GM12891 (cell line): ENCODE data around the gene MRPL55.
"Not testable (repeated sequence)": the region's sequence is repeated elsewhere in the genome, so short reads cannot be mapped to it uniquely, and the experiment has no call there.

Experiments
- DNase-seq: peaks from one replicate; pipeline ENCODE4 v3.0.0; 2011; ENCODE audit warnings: low spot score; ENCODE audit not compliant: insufficient read length
- FAIRE-seq: peaks from 2 replicates; lab custom pipeline; 2011; peaks lifted over from hg19 to GRCh38; lab: Jason Lieb, UNC
- PAX5 ChIP-seq: IDR thresholded peaks from 2 replicates; pipeline ENCODE4 v1.6.1; 2011; ENCODE audit warnings: low read length, moderate library complexity, mild to moderate bottlenecking; ENCODE audit not compliant: insufficient read depth, severe bottlenecking
- POLR2A ChIP-seq: IDR thresholded peaks from 2 replicates; pipeline ENCODE4 v1.6.1; 2011; ENCODE audit warnings: low read depth, low read length, control low read depth
- POLR2AphosphoS5 ChIP-seq: IDR thresholded peaks from 2 replicates; pipeline ENCODE4 v1.6.1; 2011; ENCODE audit warnings: low read depth, low read length, control low read depth
- POU2F2 ChIP-seq: IDR thresholded peaks from 2 replicates; pipeline ENCODE4 v1.6.1; 2011; ENCODE audit warnings: low read depth, mild to moderate bottlenecking, control low read depth, low read length, moderate library complexity
- SPI1 ChIP-seq: IDR thresholded peaks from 2 replicates; pipeline ENCODE4 v1.6.1; 2011; ENCODE audit warnings: low read depth, low read length, control low read depth
- TAF1 ChIP-seq: IDR thresholded peaks from 2 replicates; pipeline ENCODE4 v1.6.1; 2011; ENCODE audit warnings: low read depth, low read length, control low read depth

MRPL55 gene

GRCh38 chr1:228122921-228123441 lies 13.9 kb upstream of the MRPL55 start:
- no peak for FAIRE-seq
- DNase-seq: no peak
- TF ChIP-seq POLR2A: no peak
- no peak for TF ChIP-seq POLR2AphosphoS5
- no peak for TF ChIP-seq PAX5
- TF ChIP-seq TAF1: no peak
- no peak for TF ChIP-seq POU2F2

- no peak for DNase-seq
- FAIRE-seq: peak; percentile 43
- TF ChIP-seq POLR2A (no peak), SPI1 (peak; percentile 60)
Observed at GRCh38 chr1:228120857-228121489, 11.9 kb upstream of the MRPL55 start.

GRCh38 chr1:228120351-228120750 lies 11.3 kb upstream of the MRPL55 start:
- no peak for TF ChIP-seq SPI1
- no peak for TF ChIP-seq TAF1
- no peak for TF ChIP-seq POLR2A
- no peak for TF ChIP-seq PAX5
- TF ChIP-seq POLR2AphosphoS5: no peak
- no peak for TF ChIP-seq POU2F2
- FAIRE-seq (no peak), DNase-seq (no peak)

- DNase-seq: no peak
- no peak for FAIRE-seq
- TF ChIP-seq POLR2A: no peak
- no peak for TF ChIP-seq SPI1
- TF ChIP-seq POLR2AphosphoS5: no peak
- TF ChIP-seq TAF1: no peak
- TF ChIP-seq POU2F2: no peak
- no peak for TF ChIP-seq PAX5
Observed at GRCh38 chr1:228118040-228118439, 8.9 kb upstream of the MRPL55 start.

GRCh38 chr1:228117335-228117734 lies 8.2 kb upstream of the MRPL55 start:
- DNase-seq (no peak), FAIRE-seq (no peak)
- TF ChIP-seq SPI1 (no peak), PAX5 (no peak), POU2F2 (no peak), POLR2A (no peak), TAF1 (no peak), POLR2AphosphoS5 (no peak)

- DNase-seq (no peak), FAIRE-seq (no peak)
- TF ChIP-seq TAF1 (no peak), PAX5 (no peak), POLR2AphosphoS5 (no peak), SPI1 (no peak), POU2F2 (no peak), POLR2A (no peak)
Observed at GRCh38 chr1:228114827-228115226, 5.7 kb upstream of the MRPL55 start.

- DNase-seq (no peak), FAIRE-seq (no peak)
- TF ChIP-seq PAX5 (no peak), SPI1 (no peak), TAF1 (no peak), POLR2AphosphoS5 (no peak), POLR2A (no peak), POU2F2 (no peak)
Observed at GRCh38 chr1:228112617-228113016, 3.5 kb upstream of the MRPL55 start.

- TF ChIP-seq SPI1: no peak
- no peak for TF ChIP-seq POLR2AphosphoS5
- no peak for TF ChIP-seq POU2F2
- no peak for TF ChIP-seq PAX5
- TF ChIP-seq POLR2A: no peak
- TF ChIP-seq TAF1: no peak
- DNase-seq (no peak), FAIRE-seq (no peak)
Observed at GRCh38 chr1:228112167-228112566, 3.1 kb upstream of the MRPL55 start.

- DNase-seq, FAIRE-seq: not testable (repeated sequence)
Observed at GRCh38 chr1:228111315-228111714, 2.2 kb upstream of the MRPL55 start.

- FAIRE-seq: no peak
- TF ChIP-seq PAX5 (no peak), SPI1 (no peak), TAF1 (no peak), POLR2A (no peak), POLR2AphosphoS5 (no peak), POU2F2 (no peak)
- DNase-seq: no peak
Observed at GRCh38 chr1:228110556-228110955, 1.5 kb upstream of the MRPL55 start.

- FAIRE-seq: peak; percentile 45
- TF ChIP-seq PAX5: no peak
- no peak for TF ChIP-seq POLR2AphosphoS5
- no peak for TF ChIP-seq TAF1
- TF ChIP-seq POLR2A: no peak
- TF ChIP-seq POU2F2: 0 out of 2 replicates have a peak, but pooled peaks have one; percentile 8
- TF ChIP-seq SPI1: no peak
- DNase-seq: no peak
Observed at GRCh38 chr1:228109962-228110488, 926 bp upstream of the MRPL55 start.
